PFSK-1 (cell line): ENCODE results near the gene OMA1.

Experiments used
- POLR2AphosphoS5 ChIP-seq: IDR thresholded peaks from 2 replicates; pipeline ENCODE4 v1.6.1; 2012; ENCODE audit warnings: low read depth, mild to moderate bottlenecking, control low read depth, low read length, moderate library complexity
- TAF1 ChIP-seq: IDR thresholded peaks from 2 replicates; pipeline ENCODE4 v1.6.1; 2012; ENCODE audit warnings: low read length, control low read depth, borderline replicate concordance; ENCODE audit not compliant: insufficient read depth
- TF ChIP-seq, protein P1 (sequence below), 2 experiments: IDR thresholded peaks; 2 replicates each; pipeline versions ENCODE4 v1.6.1 to v1.8.0; 2011 to 2012; ENCODE audit warnings: low read depth in 2 of 2, low read length in 2 of 2, control low read depth in 1 of 2, inconsistent platforms in 1 of 2, mild to moderate bottlenecking in 1 of 2, moderate library complexity in 1 of 2; ENCODE audit not compliant: insufficient read depth in 1 of 2

- TF ChIP-seq, protein P1, sequence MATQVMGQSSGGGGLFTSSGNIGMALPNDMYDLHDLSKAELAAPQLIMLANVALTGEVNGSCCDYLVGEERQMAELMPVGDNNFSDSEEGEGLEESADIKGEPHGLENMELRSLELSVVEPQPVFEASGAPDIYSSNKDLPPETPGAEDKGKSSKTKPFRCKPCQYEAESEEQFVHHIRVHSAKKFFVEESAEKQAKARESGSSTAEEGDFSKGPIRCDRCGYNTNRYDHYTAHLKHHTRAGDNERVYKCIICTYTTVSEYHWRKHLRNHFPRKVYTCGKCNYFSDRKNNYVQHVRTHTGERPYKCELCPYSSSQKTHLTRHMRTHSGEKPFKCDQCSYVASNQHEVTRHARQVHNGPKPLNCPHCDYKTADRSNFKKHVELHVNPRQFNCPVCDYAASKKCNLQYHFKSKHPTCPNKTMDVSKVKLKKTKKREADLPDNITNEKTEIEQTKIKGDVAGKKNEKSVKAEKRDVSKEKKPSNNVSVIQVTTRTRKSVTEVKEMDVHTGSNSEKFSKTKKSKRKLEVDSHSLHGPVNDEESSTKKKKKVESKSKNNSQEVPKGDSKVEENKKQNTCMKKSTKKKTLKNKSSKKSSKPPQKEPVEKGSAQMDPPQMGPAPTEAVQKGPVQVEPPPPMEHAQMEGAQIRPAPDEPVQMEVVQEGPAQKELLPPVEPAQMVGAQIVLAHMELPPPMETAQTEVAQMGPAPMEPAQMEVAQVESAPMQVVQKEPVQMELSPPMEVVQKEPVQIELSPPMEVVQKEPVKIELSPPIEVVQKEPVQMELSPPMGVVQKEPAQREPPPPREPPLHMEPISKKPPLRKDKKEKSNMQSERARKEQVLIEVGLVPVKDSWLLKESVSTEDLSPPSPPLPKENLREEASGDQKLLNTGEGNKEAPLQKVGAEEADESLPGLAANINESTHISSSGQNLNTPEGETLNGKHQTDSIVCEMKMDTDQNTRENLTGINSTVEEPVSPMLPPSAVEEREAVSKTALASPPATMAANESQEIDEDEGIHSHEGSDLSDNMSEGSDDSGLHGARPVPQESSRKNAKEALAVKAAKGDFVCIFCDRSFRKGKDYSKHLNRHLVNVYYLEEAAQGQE (IDR thresholded peaks at IDR 0.05; ENCODE audit: insufficient read depth in 1 of 2, low read depth in 2 of 2, low read length in 2 of 2) = no peak
- TF ChIP-seq TAF1 (no peak), POLR2AphosphoS5 (no peak)
Measured at GRCh38 chr1:58592522-58593134, 46.1 kb upstream of the OMA1 start.
